ENCODE measurements around the gene DNAJA1.
"Not testable (repeated sequence)": the region's sequence is repeated elsewhere in the genome, so short reads cannot be mapped to it uniquely, and the experiment has no call there.

The DNAJA1 gene

DNA sequence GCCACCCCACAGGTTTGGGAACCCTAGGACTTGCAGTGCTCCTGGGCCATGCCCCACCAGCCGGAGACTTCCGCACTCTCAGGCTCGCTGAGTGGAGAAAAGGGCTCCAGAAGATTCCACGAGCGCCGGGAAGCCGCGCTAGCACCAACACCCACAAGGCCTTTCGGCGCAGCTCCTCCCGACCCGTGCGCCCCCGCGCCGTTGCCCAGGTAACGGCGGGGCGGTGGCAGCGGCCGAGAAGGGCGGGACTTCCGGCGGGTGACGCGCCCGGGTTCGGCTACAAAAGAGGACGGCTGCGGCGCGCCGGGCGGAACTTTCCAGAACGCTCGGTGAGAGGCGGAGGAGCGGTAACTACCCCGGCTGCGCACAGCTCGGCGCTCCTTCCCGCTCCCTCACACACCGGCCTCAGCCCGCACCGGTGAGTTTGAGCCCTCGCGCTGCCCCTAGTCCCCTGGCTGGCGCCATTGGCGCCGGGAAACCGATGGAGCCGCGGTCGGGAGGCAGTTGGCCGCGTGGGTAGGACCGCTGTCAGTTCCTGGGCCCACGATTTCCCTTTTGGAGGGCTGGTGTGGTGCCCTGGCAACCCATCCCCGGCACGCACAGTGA lies at the start of gene DNAJA1:
Gene DNAJA1, plus strand, starts transcription at position 308 of the 606 bp plus-strand sequence. CDS start 1,212 bp downstream, outside the sequence.
- DNase-seq (ENCODE audit: low spot score) = peak; percentile 91

DNA sequence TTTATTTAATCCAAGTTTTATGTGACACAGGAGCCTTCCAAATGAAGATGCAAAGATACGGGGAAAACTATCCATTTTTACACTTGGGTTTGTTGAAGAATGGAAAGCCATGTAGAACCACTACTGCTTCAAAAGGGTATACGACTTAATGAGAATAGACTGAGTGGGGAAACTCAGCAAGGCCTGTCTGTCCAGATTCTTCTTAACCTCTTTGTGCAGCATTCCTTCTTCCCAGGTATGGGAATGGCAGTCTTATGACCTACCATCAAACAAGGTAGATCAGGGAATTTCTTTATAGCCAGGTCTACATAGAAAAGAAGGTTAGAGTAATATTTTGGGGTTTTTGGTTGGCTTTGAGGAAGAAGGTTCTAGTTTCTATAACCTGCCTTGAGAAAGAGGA lies 47.0 kb upstream of the DNAJA1 start:
- no peak for DNase-seq (ENCODE audit: low spot score)

DNA sequence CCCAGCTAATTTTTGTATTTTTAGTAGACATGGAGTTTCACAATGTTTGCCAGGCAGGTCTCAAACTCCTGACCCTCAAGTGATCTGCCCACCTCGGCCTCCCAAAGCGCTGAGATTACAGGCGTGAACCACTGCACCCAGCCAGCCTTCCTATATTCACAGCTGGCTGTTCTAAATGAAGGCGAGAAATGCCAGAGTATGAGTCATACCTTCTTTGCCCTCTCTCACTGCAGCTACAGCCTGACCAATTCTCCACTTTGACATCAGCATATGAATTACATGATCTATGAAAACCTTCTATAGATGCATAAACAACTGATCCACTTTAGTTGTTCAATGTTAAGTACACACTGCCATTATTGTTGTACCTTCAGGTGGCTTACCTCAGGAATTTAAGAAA lies 38.1 kb upstream of the DNAJA1 start:
- peak; percentile 38 for DNase-seq (ENCODE audit: low spot score)

DNA sequence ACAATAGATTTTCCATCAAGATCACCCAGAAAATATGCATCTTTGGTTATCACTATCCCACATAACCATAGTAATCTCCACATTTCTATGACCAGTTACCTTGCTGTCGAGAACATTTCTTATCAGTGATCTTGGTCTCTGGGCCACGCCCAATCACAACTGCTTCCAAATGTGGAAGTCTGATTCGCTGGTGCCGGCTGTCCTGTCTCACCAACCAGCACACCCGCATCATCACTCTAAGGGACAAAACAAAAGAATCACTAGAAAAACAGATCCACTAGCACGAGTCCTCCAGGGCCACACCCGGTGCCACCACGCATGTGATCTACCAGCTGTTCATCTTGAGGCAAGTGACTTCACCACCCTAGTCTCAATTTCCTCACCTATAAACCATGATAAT lies 35.4 kb upstream of the DNAJA1 start:
- DNase-seq (ENCODE audit: low spot score) = no peak

GRCh38 chr9:32991897-32992594 lies 33.0 kb upstream of the DNAJA1 start:
- DNase-seq (ENCODE audit: low spot score) = no peak

- no peak for DNase-seq (ENCODE audit: low spot score)
Observed at GRCh38 chr9:32992595-32993238, 32.4 kb upstream of the DNAJA1 start.

DNA sequence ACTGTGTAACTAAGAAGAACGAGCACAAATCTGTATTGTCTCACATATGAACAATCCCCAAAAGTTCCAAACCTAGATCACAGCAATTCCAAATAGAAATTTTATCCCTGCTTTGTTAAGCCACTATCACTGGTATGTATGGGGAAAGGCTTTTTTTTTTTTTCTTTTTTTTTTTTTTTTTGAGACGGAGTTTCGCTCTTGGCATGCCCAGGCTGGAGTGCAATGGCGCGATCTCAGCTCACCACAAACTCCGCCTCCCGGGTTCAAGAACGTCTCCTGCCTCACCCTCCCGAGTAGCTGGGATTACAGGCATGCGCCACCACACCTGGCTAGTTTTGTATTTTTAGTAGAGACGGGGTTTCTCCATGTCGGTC lies 24.4 kb upstream of the DNAJA1 start:
- peak; percentile 28 for DNase-seq (ENCODE audit: low spot score)

- not testable (repeated sequence) for DNase-seq (ENCODE audit: low spot score)
Observed at GRCh38 chr9:33005335-33005734, 19.7 kb upstream of the DNAJA1 start.

DNA sequence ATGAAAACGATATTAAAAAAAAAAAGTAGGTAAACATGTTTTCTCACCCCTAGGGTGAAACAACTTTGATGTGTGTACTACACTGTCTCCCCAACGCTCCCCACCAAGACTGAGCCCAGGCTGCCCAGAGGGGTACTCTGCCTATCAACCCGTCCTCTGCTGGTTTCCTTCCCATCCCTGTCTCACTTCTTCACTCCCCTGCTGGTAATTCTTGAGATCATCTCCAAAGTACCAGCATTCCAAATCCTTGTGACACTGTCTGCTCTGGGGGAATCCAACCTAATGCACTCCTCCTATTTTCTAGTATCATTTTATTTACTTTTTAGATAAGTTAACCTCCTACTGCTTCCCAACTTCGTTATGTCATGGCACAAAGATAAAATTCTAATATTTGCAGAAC lies 17.3 kb upstream of the DNAJA1 start:
- no peak for DNase-seq (ENCODE audit: low spot score)

DNA sequence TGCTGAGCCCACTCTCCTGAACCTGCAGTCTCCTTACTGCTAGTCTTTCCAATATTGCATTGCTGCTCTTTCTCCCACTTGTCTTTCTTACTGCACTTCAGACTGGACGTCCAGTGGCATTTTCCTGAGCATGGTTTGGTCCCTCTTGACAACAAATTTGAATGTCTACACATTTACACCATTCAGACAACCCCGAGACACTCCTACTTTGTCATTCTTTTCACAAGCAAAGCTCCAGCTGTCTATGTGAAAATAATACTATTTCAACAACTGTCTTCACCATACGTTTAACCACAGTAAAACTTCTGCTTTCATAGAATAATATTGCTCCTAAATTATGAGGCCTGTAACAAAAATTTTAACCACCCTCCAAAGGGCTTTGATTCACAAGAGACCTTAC lies 13.2 kb upstream of the DNAJA1 start:
- DNase-seq (ENCODE audit: low spot score) = no peak

DNA sequence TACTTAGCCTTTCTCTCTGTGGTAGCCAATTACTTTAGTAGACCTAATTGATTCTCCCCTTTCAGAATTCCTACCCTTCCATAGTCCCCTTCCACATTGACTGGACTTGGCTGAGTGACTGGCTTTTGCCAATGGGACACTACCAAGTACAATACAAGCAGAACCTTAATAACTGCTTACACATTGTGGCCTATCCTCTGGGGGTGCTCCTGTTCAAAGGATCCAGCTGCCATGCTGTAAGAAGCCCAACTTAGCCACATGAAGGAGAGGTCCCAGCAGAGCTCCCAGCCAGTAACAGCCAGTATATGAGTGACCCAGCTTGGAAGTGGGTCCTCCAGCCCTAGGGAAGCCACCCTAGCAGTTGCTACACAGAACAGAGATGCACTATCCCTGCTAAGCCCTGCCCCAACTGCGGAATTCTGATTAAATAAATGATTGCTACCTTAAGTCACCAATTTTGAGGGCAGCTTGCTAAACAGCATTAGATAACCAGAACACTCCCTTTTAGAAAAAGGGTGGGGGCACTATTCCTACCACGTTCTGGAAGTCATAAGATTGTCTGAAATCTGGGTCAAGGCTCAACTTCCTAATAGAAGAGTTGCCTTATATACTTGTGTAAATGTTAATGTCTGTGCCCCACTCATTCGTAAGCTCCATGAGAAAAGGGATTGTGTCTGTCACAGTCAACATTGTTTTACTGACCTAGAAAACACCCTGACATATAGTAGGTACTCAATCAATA lies 12.6 kb upstream of the DNAJA1 start:
- no peak for DNase-seq (ENCODE audit: low spot score)

- no peak for DNase-seq (ENCODE audit: low spot score)
Observed at GRCh38 chr9:33013962-33014664, 11.0 kb upstream of the DNAJA1 start.

GRCh38 chr9:33014665-33015014 lies 10.4 kb upstream of the DNAJA1 start:
- DNase-seq (ENCODE audit: low spot score) = no peak

GRCh38 chr9:33017283-33018041 lies 7.6 kb upstream of the DNAJA1 start:
- DNase-seq (ENCODE audit: low spot score) = no peak

DNA sequence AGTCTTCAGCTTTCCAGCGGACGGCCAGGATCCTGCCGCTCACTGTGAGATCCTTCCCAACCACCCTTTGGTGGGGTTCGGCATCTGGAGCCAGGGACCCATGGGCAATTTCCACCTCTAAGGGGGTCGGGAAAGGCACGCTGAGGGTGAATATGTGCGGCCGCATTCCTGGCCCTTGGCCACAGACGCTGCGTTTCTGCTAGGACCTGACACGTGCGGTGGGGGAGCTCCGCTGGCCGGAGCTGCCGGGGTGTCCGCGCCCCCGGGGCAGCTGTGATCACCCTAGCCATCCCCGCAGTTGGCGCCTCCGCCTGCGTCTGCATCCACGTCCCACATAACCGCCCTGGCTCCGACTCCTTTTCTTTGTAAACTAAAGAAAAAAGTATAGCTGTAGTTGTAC lies 5.3 kb upstream of the DNAJA1 start:
- DNase-seq (ENCODE audit: low spot score) = no peak

- DNase-seq (ENCODE audit: low spot score) = no peak
Observed at GRCh38 chr9:33022303-33022702, 2.8 kb upstream of the DNAJA1 start.

DNA sequence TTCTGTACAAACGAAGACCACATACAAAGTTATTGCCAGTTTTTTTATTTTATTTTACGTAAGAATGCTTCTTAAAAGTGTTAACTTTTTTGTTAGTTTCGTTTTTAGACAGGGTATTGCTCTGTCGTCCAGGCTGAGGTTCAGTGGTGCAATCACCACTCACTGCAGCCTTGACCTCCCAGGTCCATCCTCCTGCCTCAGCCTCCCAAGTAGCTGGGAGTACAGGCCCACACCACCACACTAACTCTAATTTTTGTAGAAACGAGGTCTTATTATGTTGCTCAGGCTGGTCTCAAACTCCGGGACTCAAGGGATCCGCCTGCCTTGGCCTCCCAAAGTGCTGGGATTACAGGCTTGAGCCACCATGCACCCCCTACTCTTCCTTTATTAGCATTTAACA lies 2.3 kb upstream of the DNAJA1 start:
- DNase-seq (ENCODE audit: low spot score) = no peak

GRCh38 chr9:33023661-33024060 lies 1.4 kb upstream of the DNAJA1 start:
- no peak for DNase-seq (ENCODE audit: low spot score)

DNA sequence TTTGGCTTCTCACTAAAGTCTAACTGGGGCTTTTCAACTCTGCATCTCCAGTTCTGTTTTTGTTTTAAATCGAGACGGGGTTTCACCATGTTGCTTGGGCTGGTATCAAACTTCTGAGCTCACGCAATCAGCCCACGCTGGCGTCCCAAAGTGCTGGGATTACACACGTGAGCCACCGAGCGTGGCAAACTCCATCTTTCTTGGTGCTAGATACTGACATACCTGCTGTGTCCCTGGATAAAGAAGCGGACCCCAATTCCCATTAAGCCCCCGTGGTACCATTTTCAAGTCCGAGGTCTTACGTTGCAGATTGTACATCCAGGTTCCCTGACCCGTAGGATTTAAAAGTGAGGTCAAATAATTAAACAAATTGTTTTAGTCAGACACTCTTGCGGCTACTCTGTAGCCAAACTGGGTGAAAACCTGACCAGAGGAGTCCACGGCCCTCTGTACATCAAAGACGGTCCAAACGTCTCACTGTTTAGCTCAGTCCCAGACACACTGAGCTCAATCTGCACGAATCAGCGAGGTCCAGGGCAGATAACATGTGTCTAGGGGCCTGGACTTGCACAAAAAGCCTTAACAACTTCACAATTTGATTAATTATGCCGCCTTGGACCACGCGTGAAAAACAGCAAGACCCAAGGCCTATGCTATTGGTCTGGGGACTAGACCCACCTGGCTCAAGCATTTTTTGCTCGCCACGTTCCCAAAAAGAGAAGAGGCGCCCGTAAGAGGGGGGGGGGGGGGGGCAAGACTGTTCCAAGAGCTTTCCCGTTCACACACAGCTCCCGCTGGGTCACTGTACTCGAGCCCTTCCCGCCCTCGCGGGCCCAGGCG lies 727 bp upstream of the DNAJA1 start:
- peak; percentile 45 for DNase-seq (ENCODE audit: low spot score)

DNA sequence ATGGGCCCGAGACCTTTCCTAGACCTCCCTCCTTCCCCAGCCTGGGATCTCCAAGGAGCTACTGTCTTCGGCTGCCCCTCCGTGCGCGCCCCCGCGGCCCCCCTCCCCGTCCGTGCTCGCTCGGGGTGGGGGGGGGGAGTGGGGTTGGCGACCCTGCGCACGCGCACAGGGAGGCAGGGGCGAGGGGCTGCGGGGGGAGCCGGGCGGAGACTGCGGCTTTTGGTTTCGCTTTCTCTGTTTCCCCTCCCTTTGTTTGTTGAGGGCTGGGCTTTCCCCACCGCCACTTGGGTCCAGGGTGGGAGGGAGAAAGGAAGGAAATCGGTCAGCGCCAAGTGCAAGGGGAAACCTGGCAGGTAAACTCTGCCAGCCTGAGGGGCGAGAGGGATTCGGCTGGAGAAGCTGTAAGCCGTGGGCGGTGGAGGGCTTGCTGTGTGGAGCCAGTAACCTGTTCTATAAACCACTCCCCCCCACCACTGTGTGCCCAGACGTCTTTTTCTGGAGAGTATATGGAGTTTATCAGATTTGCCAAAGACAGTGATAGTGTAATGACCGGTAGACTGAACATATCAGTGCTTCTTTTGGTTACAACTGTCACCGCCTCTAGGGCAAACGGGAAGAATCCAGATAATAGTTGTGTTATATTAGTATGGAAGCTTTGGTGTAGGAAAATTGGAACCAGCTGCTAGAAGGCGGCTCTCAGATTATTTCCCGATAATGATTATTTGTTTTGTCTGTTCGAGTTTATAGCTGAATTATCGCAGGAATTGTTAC lies 684 bp downstream of the DNAJA1 start:
- DNase-seq (ENCODE audit: low spot score) = peak; percentile 59
